NB4 (cell line): ENCODE measurements around the gene CEMP1.
"Not testable (repeated sequence)": the region's sequence is repeated elsewhere in the genome, so short reads cannot be mapped to it uniquely, and the experiment has no call there.

Source experiments
- DNase-seq: peaks from one replicate; pipeline ENCODE4 v3.0.0; 2010; ENCODE audit warnings: low read depth
- H3K4me3 ChIP-seq: one replicate; pipeline ENCODE4 v1.5.1; 2011; ENCODE audit warnings: mild to moderate bottlenecking, low read depth, low read length, moderate library complexity
- MYC ChIP-seq: IDR thresholded peaks from 2 replicates; pipeline ENCODE4 v1.6.1; 2011; ENCODE audit warnings: low read depth, low read length
- POLR2A ChIP-seq: IDR thresholded peaks from 2 replicates; pipeline ENCODE4 v1.6.1; 2011; ENCODE audit warnings: mild to moderate bottlenecking; ENCODE audit not compliant: insufficient read length; ENCODE audit errors: extremely low read depth
- TF ChIP-seq, protein P1 (sequence below): IDR thresholded peaks from 2 replicates; pipeline ENCODE4 v1.6.1; 2011; ENCODE audit warnings: low read depth, low read length
- TF ChIP-seq, protein P2 (sequence below): IDR thresholded peaks from one replicate; pipeline ENCODE4 v1.5.1; 2012; ENCODE audit warnings: low read depth, low read length

The CEMP1 gene

DNA sequence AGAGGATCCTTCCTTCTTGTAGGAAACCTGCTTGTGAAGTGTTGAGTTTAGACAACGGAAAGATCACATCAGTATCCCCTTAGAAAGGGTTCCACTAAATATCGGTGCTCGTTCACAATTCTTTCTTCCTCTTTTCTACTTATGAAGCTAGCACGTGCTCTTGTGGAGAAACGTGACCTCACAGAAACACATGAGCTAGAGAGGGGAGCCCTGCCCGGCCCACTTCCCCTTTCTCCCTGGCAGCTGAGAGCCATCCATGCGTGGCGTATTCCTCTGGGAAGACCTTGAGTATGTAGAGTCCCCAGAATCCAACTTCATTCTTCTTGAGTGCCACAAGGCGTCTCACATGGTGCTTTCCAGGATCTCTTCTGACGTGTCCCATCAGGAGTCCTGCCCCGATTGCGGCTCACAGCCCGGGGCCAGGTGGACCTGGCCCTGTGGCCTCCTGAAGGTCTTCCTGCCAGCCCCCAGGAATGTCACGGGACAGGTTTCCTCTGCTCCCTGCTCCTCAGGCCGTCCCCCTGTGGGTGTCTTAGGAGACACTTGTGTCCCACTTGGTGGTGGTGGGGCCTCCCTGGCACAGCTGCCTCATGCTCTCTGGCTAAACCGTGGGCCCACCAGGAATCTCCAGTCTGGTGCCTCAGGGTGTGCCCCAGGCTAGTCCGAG, 29.1 kb upstream of the CEMP1 start:
- TF ChIP-seq, protein P1, sequence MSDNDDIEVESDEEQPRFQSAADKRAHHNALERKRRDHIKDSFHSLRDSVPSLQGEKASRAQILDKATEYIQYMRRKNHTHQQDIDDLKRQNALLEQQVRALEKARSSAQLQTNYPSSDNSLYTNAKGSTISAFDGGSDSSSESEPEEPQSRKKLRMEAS: peak; percentile 77
- TF ChIP-seq MYC: 0 out of 2 replicates have a peak, but pooled peaks have one; percentile 44
- DNase-seq, H3K4me3 ChIP-seq: not testable (repeated sequence)

DNA sequence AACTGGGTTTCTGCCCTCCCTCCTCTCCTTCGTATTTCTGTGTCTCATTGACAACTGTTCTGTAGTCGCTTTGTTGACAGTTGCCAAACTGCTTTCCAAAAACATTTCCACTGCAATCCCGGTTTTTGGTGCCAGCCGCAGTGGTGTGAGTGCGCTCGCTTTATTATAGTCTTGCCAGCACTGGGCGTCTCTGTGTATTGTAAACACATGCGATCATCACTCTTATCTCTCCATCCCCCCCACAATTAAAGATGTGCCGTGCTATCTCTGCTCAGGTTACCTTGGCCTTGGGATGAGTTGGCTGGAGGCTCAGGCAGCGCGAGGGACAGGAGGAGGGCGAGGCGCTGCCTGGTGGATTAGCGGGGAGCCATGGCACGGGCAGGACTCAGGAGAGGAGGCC, 25.9 kb upstream of the CEMP1 start:
- DNase-seq, H3K4me3 ChIP-seq: not testable (repeated sequence)

DNA sequence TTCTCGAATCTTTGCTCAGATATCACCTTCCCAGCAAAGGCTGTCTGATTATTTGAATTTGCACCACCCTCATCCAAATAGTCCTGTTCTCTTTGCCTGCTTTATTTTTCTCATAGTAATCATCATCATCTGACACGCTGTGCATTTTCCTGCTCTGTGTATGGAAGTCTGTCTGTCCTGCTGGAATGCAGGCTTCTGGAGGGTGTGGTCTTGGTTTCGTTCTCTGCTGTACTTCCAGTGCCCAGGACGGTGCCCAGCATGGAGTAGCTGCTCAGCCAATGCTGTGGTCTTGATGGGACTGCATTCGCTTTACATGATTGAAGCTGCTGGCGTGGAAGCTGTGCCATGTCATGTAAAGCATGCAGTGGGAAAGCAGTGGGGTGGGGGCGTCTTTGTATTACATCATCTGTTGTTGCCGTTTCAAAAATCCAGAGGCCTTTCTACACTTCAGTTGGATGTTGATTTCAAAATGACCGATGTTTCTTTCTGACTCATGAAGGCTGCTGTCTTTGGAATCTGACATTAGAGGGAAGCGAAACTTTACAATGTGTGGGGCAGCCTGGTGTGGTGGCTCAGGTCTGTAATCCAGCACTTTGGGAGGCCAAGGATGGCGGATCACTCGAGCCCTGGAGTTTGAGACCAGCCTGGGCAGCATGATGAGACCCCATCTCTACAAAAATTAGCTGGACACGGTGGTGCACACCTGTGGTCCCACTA, 23.7 kb upstream of the CEMP1 start:
- not testable (repeated sequence) for DNase-seq, H3K4me3 ChIP-seq

DNA sequence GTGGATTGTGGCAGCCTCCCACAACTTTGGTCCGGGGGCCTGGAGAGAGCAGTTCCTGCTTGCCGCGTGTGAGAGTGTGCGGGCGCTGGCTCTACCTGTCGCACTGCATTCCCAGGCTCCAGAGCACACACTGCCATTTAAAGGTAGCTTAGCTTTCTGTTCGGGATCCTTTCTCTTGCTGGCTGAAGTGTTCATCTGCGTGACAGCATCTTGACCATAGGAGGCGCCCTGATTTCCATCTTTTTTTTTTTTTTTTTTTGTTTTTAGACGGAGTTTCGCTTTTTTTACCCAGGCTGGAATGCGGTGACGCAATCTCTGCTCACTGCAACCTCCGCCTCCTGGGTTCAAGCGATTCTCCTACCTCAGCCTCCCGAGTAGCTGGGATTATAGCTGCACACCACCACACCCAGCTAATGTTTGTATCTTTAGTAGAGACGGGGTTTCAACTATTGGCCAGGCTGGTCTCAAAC, 20.2 kb upstream of the CEMP1 start:
- H3K4me3 ChIP-seq, DNase-seq: not testable (repeated sequence)

DNA sequence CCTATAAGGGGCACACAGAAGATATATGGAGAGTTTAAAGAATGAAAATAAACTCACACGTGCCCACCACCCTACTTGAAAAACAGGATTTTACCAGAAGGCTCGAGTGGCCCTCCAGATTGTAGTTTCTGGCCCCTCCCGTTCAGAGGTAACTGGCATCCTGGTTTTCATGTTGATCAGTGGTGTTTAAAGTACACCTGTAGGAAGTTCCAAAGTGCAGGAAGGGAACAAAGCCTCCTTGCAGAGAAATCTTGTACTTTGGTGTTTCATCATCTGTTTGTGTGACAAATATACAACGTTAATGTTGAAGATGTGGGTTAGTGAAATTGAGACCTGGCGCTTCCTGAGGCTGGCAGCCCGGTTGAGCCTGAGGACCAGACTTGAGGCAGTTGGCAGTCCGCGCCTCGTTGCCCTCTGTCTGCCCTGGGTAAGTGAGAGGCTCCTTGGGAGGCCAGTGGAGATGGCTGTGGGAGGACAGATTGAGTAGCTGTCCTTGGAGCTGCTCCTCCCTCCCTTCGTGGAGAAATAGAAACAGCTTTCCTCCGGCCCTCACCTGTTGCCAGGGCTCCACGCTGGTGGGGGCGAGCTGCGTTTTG, 19.2 kb upstream of the CEMP1 start:
- DNase-seq, H3K4me3 ChIP-seq: not testable (repeated sequence)

DNA sequence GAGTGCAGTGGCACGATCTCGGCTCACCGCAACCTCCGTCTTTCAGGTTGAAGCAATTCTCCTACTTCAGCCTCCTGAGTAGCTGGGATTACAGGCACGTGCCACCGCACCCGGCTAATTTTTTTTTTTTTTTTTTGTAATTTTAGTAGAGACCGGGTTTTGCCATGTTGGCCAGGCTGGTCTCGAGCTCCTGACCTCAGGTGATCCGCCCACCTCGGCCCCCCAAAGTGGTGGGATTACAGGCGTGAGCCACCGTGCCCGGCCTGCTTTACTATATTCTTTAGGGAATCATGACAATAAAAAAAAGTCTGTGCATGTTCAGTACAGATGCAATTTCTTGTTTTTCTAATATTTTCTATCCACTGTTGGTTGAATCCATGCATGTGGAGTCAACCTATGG, 12.6 kb upstream of the CEMP1 start:
- DNase-seq, H3K4me3 ChIP-seq: not testable (repeated sequence)

DNA sequence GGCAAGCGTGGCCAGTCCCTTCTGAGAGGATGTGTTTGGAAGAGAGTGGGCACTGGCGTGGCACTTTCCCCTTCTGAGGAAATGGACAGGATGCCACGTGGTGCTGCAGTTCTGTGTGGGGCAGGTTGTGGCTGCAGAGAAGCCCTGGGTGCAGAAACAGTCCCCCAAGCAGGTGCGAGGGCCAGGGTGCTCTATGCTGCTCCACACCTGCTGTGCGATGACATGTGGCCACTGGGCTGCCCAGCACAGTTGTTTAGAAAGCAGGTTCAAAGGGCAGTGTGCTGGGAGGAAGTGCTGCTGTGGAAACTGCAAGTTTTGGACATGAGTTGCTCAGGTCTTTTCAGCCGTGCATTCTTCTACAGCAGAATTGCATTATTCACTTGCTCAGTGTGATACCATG, 10.2 kb upstream of the CEMP1 start:
- DNase-seq, H3K4me3 ChIP-seq: not testable (repeated sequence)

DNA sequence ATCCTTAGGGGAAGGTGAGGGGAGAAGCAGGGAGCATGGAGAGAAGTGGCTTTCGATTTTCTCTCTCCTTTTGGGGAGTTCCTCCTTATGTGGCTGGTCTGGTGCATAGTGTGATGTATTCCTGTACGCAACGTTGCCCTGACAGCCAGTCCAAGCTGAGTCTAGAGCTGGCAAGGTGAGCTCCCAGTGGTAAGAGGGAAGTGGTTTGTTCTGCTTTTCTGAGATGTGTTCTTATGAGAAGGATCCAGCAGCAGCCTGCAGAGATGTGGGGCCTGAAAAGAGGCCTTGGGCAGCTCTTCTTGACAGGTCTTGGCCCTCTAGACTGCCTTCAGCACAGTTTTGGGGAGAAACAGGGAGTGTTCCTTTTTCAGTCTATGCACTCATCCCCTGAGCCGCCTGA, 9.7 kb upstream of the CEMP1 start:
- H3K4me3 ChIP-seq, DNase-seq: not testable (repeated sequence)

DNA sequence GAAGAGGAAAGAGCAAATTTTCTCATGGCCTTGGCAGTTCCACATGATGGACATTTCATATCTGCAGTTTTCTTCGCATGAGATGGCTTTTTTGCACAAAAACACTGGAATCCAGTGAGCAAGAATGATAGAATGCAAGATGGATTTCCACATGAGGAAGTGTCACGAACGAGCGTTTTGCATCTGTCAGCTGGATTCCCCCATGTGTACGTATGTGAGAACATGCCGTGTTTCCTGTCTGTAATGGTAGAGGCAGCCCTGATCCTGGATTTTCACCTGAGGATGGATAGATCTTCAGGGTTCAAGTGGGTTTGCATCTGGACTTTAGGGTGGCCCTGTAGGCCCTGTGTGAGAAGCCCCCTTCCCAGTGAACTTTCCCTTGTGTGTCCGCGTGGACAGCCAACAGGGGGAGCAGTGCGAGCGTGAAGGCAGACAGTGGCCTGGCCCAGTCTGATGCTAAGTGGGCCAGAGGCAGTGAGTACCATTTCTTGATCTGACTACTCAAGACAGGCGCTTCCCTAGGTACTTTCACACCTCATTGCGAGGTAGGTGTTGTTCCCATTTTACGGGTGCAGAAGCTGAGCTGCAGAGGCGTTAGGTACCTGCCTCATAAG, 8.7 kb upstream of the CEMP1 start:
- DNase-seq: not testable (repeated sequence)
- TF ChIP-seq, protein P2, sequence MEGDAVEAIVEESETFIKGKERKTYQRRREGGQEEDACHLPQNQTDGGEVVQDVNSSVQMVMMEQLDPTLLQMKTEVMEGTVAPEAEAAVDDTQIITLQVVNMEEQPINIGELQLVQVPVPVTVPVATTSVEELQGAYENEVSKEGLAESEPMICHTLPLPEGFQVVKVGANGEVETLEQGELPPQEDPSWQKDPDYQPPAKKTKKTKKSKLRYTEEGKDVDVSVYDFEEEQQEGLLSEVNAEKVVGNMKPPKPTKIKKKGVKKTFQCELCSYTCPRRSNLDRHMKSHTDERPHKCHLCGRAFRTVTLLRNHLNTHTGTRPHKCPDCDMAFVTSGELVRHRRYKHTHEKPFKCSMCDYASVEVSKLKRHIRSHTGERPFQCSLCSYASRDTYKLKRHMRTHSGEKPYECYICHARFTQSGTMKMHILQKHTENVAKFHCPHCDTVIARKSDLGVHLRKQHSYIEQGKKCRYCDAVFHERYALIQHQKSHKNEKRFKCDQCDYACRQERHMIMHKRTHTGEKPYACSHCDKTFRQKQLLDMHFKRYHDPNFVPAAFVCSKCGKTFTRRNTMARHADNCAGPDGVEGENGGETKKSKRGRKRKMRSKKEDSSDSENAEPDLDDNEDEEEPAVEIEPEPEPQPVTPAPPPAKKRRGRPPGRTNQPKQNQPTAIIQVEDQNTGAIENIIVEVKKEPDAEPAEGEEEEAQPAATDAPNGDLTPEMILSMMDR: peak; percentile 7

DNA sequence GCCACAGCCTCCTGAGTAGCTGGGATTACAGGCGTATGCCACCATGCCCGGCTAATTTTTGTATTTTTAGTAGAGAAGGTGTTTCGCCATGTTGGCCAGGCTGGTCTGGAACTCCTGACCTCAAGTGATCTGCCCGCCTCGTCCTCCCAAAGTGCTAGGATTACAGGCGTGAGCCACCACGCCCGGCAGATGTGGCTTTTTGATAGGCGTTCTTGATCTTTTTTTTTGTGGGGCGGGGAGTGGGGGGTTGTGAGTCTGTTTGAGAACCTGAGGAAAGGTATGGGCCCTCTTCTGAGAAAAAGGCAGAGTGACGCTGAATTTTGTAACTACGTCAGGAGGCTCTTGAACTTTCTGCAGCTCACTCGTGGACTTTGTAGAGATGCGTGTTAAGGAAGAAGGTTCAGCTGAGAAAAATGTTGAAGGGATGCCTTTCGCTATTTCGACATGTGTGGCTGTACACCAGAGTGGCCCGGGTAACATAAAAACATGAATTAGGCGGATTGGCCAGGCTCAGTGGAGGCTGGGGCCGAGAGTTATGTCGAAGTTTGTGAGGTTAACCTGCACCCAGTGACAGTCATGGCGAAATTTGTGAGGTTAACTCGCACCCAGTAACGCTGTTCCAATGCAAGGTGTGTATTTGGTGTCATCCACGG, 8.1 kb upstream of the CEMP1 start:
- peak overlapping the region; percentile 25 for H3K4me3 ChIP-seq
- DNase-seq: not testable (repeated sequence)

More for the DNA sequence above, 8.7 kb upstream of the CEMP1 start:
- not testable (repeated sequence) for H3K4me3 ChIP-seq

DNA sequence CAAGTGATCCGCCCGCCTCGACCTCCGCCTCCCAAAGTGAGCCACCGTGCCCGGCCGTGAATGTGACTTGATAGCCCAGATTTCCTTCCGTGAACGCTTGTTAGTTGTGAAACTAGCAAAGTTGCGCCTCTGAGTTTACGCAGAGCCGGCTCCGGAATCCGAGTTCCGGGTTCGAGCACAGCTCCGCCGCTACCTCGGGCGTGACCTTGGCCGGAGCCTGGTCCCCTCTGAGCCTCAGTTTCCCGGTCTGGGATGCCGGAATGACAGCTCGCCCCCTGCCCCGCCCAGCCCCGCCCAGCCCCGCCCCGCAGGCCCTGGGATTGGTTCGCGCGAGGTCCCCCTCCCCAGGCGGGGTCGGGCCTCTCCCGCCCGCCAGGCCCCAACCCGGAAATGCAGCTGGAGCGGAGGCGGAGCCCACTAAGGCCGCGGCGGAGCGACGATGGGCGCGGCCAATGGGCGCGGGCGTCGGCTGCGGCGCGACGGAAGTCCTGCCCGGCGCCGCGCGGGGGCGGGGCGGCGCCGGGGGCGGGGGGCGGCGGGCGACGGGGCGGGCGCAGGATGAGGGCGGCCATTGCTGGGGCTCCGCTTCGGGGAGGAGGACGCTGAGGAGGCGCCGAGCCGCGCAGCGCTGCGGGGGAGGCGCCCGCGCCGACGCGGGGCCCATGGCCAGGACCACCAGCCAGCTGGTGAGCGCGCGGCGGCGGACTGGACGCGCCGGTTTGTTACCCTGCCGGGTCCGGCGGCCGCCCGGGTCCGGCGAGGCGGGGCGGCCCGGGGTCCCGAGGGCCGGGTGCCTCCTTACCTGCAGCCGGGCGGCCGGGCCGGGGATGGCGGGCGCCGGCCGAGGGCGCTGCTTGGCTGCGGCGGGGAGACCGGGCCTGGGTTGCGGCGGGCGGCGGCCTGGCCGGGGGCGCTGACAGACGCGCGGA, 6.5 kb upstream of the CEMP1 start, which contains the start of gene PDPK1:
PDPK1 (plus strand) TSS at position 571 of the 929 bp plus-strand sequence; CDS start at position 663, 92 bp downstream.
- DNase-seq: peak; percentile 95
- TF ChIP-seq POLR2A: peak; percentile 42
- TF ChIP-seq, protein P1: no peak
- peak; percentile 30; the same call in 1 of the 2 replicates for TF ChIP-seq MYC
- peak within 1 kb of the TSS; percentile 68 for H3K4me3 ChIP-seq
